Measurements from ENCODE around the gene AJM1.

AJM1 gene

DNA sequence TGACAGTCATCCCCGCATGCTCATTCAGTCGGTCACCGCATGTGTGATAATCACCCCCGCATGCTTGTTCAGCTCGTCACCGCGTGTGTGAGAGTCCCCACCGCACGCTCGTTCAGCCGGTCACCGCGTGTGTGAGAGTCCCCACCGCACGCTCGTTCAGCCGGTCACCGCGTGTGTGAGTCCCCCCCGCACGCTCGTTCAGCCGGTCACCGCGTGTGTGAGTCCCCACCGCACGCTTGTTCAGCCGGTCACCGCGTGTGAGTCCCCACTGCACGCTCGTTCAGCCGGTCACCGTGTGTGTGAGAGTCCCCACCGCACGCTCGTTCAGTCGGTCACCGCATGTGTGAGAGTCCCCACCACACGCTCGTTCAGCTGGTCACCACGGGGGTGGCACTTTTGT lies 47.6 kb downstream of the AJM1 start:
- no peak overlapping the region for H3K4me3 ChIP-seq (ENCODE audit: low read depth, low read length)
- no peak for DNase-seq (ENCODE audit: low read depth)

DNA sequence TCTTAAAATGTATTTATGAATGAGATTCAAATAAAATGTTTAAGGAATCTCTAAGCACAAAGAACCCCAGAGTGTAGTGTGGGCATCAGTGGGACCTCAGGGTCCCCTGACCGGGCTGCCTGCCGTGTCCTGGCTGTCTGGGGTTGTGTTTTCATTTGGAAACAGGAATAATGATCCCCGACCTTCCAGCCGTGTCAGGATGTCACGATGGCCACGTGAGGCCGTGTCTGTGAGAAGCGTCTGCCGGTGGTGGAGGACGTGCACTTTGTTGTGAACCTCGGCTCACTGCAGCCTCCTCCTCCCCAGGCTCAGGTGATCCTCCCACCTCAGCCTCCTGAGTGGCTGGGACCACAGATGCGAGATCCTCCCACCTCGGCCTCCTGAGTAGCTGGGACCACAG lies 48.4 kb downstream of the AJM1 start:
- H3K4me3 ChIP-seq (ENCODE audit: low read depth, low read length) = no peak overlapping the region
- no peak for DNase-seq (ENCODE audit: low read depth)

Measured in skeletal muscle cell (primary cell).